HG03439 (cell line): ENCODE results near the gene LRMDA.

Experiments
- ATAC-seq: cut with Tn5 transposase; IDR thresholded peaks from one replicate; pipeline ENCODE4 v1.9.1; 2021; ENCODE audit warnings: mild to moderate bottlenecking, moderate library complexity; ENCODE audit not compliant: unreplicated experiment

LRMDA gene

DNA sequence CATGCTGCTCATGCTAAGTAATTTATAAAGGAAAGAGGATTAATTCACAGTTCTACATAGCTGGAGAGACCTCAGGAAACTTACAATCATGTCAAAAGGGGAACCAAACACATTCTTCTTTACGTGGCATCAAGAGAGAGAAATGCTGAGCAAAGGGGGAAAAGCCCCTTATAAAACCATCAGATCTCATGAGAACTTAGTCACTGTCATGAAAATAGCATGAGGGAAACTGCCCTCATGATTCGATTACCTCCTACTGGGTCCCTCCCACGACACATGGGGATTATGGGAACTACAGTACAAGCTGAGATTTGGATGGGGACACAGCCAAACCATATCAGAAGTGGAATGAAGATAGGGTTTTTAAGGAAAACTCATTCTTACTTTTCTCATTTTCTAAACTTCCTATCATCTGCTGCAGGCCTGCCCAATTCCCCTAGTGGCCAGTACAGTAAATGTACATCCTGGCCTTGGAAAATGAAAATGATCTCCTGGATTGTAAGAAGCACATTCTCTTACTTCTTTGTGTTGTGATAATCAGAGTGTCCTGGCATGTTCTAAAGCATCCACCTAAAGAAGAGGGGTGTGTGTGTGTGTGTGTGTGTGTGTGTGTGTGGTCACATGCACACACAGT lies 421.5 kb downstream of the LRMDA start:
- no peak for ATAC-seq

DNA sequence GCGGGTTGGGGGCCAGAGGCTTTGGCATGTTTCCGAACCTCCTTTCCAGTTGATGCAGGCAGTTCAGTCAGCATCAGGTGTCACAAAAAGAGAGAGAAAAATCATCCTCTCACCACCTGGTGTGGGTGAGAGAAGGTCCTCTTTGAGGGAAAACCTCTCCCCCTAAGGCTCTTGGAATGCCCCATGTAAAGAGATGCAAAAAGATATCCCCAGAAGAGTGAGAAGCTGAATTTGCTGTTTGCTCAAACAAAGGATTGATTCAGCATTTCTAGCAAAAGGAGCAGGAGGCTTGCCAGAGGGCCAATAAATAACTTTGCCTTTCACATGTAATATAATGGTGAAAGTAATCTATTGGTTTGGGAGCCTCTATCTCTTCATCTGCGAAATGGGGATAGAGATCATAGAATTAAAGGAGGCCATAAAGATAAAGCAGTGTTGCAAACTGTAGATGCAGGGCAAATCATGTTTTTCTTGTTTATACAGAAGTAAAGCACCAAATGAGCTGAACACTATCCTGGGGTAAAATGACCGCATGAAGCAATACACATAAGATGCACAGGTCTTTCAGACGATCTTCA lies 425.9 kb downstream of the LRMDA start:
- ATAC-seq = no peak

DNA sequence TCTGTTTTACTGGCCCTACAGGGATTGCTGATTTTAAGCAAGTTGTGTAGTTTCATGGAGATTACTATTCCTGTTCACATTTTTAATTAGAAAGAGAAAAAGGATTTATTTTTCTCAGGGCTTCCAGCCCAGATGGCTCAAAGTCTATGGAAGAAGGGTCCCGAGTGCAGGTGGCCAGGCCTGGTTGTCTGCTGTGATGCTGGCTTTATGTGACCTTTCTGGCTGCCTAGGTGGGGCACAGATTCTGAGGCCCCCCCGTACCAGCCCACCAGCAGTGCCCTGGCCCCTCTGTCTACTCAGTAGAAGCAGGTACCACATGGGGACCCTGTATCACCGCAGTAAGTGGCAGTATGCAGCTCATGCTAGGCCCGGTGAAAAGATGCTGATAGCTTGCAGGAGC lies 426.5 kb downstream of the LRMDA start:
- no peak for ATAC-seq

GRCh38 chr10:75858339-75858738 lies 426.9 kb downstream of the LRMDA start:
- ATAC-seq = no peak

- no peak for ATAC-seq
Measured at GRCh38 chr10:75859141-75859540, 427.7 kb downstream of the LRMDA start.

DNA sequence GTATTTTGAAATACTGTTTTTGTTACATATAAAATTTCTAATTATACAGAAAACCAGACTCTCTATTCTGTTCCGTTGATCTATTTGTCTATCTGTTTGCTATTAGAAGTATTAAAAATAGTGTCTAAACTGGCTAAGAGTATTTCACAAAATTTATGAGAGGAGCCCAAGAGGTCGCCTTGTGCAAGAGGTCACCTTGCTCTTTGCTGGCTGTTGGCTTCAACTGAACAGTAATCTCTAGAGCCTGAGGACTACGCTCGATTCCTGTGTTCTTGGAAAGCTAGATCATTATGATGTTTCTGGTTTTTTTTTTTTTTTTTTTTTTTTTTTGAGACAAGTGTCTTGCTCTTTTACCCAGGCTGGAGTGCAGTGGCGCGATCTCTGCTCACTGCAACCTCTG lies 428.6 kb downstream of the LRMDA start:
- ATAC-seq = no peak

GRCh38 chr10:75861582-75861981 lies 430.2 kb downstream of the LRMDA start:
- ATAC-seq = no peak

DNA sequence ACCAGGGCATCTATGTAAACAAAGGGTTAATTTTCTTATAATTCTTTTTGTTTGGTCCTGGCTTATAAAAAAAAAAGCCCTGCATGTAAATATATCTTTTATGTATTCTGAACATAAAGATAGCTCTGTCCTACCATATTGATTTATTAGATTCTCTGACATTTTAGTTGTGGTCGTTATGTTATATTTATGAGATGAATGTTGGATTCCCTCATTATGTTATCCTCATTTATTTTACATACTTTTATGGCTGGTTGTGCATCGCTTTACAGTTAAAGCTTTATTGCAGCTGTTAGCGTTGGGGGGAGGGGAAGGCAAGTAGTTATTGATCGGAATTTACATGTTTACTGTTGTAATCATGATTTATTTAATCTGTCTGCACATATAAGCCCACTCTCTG lies 431.5 kb downstream of the LRMDA start:
- ATAC-seq = no peak

DNA sequence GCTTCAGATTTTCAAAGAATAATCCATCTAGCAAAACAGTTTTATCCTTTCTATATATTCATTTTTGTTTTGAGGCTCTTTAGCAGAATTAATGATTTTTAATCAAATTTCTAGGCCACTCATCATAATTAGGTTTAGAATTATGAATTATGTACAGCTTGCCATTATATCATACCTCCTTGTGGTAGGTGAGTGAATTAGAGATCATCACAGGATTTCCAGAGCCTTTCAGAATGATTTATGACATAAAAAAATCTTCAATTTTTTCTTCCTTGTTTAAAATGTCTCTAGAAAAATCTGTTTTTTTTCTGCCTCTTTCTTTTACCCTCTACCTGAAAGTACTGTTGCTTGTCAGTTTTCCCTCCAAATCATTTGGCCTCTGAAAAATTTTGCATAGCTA lies 433.3 kb downstream of the LRMDA start:
- no peak for ATAC-seq

DNA sequence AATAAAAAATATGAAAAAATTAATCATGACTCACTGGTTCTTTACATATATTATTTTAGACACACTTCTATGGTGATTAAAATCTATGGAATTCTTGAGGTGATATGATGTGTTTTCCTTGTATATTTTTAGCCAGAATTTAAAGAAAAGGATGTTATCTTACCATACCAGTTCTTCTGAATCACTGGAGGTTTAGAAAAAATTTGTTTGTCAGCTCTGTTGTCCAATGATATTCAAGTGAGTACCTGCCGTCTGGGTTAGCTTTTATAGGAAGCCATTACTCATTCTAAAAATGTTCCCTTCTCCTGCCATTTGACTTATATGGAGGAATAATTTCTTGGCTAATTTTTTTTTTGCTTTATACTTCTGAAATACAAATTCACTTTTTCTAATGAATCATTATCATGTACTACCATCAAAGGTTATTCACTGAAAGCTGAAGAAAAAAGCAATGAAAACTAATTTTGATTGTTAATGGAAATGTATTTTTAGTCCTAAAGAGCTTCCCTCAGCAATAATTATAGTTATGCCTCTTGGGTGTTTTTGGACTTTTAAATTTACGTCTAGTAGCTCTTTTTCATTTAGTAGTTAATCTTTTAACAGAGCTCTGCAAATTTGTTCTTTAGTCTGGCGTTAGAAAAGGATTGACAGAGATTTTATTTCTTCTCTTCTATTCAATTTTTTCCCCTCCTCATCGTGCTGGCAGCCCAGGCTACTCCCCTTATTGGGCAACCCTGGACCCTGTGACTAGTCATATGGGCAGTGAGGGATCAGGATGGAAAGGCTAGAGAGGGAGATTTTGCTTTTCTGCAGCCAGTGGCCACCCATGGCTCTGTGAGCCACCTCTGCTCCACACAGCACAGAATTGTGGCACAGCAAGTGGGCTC lies 434.2 kb downstream of the LRMDA start:
- no peak for ATAC-seq

DNA sequence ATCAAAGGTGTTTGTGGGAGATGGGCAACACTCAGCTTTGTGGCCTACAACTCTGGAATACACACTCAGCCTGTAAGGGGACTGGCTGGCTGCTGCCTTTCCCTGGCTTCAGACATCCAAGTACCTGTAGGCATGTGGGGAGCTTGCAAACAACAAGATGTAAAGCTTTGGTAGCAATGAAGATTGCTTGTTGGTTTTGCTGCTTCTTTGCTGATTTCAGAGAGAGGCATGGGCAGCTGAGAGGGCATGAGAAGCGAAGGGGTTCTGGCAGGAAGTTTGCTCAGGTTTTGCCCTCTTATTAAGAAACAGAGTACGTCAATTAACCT lies 434.8 kb downstream of the LRMDA start:
- ATAC-seq = no peak

DNA sequence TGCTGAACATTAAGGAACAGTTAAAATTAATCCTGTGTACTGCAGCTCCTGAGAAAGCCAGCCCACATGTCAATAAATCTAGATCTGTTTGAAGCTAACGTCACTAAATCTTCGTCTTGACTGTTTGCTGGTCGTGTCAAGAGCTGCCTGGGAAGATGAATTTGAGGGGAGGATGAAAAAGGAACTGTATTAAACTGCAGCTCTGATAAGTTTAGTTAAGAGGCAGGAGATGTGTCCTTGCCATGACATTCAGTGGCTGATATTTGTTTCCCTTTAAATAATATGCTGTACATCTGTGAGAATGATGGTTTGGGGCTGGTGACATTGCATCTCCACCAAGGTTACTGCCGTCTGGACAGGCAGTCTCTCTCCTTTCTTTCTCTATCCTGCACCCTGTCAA lies 435.3 kb downstream of the LRMDA start:
- ATAC-seq = no peak

DNA sequence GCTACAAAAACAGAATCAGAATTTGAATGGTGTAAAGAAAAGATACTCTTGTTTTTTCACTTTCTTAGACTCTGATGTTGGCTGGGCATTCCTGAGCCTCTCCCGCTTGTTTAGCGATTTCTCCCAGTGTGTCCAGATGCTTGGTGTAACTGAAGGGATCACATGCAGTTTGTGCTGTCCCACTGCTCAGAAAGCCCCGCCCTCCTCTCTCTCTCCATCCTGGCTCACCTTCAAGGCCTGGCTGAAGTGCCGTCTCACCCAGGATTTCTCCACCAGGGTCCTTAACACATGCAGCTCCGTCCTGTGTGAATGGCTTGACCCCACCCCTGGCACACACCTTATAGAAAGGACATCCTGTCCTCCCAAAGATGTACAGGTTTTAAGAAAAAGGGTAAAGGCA lies 437.1 kb downstream of the LRMDA start:
- ATAC-seq = no peak

DNA sequence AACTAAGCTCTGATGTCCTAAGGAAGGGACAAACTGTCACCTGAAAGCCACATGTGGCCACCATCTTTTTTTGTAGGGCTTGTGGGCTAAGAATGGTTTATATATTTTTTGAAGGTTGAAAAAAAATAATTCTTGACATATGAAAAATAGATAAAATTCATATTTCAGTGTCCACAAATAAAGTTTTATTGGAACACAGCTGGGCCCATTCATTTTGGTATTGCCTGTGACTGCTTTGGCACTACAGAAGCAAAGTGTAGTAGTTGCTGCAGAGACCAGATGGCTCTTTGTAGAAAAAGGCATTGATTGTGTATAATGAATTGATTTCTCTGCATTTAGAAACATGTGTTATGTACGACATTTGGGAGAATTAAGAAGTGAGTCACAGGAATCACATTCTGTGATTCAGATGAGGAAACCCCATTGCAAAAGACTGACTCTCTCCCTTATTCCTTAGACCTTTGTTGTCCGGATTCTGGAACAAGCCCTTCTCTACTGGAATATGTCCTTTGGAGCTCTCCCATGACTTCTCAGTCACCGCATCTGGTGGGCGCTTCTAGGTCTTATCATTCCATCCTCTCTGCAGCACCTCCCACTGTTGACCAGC lies 438.7 kb downstream of the LRMDA start:
- no peak for ATAC-seq

DNA sequence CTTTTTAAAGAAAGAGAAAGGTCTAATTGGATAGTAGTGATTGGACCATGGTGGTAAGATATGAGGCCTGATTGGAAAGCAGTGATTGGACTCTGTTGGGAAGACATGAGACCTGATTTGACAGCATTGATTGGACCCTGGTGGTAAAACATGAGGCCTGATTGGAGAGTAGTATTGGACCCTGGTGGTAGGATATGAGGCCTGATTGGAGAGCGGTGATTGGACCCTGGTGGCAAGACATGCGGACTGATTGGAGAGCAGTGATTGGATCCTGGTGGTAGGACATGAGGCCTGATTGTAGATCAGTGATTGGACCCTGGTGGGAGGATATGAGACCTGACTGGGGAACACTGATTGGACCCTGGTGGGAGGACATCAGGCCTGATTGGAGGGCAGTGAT lies 444.3 kb downstream of the LRMDA start:
- no peak for ATAC-seq

- no peak for ATAC-seq
Measured at GRCh38 chr10:75876710-75877109, 445.3 kb downstream of the LRMDA start.

- ATAC-seq = no peak
Measured at GRCh38 chr10:75877877-75878276, 446.5 kb downstream of the LRMDA start.

GRCh38 chr10:75878586-75878985 lies 447.2 kb downstream of the LRMDA start:
- no peak for ATAC-seq

- no peak for ATAC-seq
Measured at GRCh38 chr10:75880031-75880775, 448.8 kb downstream of the LRMDA start.

DNA sequence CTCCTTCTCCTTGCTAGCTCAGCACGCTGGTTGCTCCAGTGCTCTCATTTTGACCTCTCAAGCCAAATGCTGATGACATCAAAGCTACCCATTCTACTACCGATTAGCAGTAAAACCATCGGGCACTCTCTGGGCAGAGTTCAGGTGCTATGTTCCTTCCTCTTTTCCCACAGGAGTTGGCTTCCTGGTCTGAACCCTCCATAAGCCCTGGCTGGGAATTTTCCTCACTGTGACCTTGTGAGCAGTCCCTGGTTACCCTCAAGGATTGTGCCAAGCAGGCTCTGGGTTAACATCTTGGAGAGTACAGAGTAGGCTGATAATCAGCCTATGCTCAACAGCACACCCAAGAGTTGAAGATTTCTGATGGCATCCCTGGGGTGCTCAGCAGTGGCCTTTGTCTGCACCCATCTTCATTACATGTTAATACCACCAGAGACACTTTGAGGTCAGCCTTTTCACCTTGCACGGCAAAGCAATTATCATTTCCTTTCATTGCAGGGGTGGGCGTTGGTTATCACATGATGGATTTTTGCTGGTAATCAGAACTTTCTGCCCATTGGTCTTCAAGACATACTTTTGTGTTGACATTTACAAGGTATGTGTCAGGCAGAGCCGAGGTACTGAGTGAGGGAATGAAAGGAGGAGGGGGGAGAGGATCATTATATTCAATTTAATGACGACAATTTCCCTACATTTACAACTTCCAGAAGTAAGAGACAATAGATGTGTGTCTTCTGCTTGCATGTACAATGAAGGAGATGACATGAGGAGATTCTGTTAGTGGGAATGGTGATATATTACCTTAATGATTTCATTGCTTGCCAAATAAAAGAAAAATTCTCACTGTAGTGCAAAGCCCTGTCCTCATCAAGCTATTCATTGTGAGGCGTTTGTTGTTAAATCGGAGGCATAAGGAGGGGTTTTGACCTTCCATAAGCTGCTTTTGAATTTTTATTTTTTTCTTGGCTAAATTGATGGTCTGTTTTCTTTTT lies 452.0 kb downstream of the LRMDA start:
- no peak for ATAC-seq
